HG03432 (cell line): ENCODE data around the gene MRAP2.
"Not testable (repeated sequence)": the region's sequence is repeated elsewhere in the genome, so short reads cannot be mapped to it uniquely, and the experiment has no call there.

Experiments used
- ATAC-seq: cut with Tn5 transposase; IDR thresholded peaks from one replicate; pipeline ENCODE4 v1.9.1; 2021; ENCODE audit warnings: mild to moderate bottlenecking, moderate library complexity; ENCODE audit not compliant: unreplicated experiment

The MRAP2 gene

DNA sequence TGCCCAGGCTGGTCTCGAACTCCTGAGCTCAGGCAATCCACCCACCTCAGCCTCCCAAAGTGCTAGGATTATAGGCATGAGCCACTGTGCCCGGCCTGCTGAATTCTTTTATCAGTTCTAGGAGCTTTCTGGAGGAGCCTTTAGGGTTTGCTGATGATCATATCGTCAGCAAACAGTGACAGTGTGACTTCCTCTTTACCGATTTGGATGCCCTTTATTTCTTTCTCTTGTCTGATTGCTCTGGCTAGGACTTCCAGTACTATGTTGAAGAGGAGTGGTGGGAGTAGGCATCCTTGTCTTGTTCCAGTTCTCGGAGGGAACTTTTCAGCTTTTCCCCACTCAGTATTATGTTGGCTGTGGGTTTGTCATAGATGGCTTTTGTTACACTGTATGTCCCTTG lies 35.3 kb downstream of the MRAP2 start:
- not testable (repeated sequence) for ATAC-seq

DNA sequence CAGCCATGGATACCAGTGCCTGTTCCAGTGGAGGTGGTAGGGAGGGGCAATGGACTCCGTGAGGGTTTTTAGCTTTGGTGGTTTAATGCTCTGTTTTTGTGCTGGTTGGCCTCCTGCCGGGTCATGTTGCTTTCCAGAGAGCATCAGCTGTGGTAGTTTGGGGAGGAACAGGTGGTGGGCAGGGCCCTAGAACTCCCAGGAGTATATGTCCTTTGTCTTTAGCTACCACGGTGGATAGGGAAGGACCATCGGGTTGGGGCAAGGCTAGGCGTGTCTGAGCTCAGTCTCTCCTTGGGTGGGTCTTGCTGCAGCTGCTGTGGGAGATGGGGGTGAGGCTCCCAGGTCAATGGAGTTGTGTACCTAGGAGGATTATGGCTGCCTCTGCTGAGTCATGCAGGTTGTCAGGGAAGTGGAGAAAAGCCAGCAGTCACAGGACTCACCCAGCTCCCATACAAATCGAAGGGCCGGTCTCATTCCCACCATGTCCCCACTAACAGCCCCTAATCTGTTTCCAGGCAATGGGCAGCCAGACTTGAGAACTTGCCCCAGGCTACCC lies 38.9 kb downstream of the MRAP2 start:
- ATAC-seq, result no peak

DNA sequence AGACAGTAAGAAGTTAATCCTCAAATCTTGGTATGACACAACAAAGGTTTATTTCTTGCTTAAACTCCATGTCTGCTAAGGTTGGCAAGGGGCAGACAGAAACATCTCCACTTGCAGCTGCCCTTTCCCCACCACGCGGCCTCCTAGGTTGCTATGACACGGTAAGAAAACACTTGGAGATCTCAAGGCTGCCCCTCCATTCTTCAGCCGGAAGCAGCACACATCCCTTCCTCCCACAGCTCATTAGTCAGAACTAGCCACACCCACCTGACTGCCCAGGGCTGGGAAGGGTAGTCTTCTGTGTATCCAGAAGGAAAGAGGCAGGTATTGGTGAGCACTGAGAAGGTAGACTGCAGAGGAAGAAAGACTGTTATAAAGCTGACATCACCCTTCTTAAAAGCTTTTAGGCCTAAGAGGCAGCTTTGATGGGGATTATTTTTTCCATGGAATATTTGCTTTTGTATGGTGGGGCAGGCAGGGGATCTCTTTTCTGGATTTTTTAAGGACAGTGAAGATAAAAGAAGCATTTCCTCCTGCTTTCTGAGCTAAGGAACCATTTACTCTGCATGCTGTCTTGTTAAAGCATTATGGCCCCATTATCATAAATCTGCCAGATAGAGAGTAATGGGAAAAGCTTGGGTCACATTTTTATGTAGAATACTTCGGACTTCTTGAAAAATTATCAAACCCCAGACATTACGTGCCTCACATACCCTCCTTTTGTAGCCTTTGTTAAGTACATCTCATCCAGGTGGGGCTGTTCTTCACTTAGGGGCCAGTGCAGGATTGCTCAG lies 41.6 kb downstream of the MRAP2 start:
- no peak for ATAC-seq

DNA sequence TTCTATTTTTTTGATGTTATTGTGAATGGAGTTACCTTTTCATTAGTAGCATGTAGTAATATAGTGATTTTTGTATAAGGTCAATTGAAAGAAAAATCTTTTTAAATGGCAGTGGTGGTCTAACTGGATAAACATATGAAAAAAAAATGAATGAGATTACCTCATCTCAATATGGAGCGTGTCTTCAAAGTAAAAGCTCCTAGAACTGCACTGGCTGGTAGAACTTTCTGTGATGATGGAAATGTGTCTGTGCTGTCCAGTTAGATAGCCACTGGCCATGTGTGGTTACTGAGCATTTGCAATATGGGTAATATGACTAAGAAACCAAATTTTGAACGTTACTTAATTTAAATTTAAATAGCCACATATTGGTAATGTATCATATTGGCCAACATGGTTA lies 44.1 kb downstream of the MRAP2 start:
- no peak for ATAC-seq

DNA sequence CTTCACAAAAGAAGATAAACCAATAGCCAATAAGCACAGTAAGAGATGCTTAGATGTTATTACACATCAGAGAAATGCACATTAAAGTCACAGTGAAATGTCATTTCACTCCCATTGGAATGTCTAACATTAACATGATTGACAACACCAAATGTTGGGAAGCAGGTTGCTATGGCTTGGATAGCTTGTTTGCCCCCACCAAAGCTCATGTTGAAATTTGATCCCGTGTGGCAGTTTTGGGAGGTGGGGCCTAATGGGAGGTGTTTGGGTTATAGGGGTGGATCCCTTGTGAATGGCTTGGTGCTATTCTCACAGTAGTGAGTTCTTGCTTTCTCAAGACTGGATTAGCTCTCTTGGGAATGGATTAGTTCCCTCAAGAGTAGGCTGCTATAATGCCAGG lies 44.8 kb downstream of the MRAP2 start:
- ATAC-seq, result no peak

DNA sequence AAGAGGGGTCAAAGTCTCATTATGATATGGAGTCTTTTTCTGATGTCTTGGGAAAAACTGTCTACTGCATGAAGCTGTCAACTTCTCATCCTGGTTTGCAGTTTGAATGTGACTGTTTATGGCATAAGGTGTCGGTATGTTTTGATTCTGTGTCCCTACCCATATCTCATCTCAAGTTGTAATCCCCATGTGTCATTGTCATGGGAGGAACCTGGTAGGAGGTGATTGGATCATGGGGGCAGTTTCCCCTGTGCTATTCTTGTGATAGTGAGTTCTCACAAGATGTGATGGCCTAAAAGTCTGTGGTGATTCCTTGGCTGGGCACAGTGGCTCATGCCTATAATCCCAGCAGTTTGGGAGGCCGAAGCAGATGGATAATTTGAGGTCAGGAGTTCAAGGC lies 47.6 kb downstream of the MRAP2 start:
- ATAC-seq, result no peak

DNA sequence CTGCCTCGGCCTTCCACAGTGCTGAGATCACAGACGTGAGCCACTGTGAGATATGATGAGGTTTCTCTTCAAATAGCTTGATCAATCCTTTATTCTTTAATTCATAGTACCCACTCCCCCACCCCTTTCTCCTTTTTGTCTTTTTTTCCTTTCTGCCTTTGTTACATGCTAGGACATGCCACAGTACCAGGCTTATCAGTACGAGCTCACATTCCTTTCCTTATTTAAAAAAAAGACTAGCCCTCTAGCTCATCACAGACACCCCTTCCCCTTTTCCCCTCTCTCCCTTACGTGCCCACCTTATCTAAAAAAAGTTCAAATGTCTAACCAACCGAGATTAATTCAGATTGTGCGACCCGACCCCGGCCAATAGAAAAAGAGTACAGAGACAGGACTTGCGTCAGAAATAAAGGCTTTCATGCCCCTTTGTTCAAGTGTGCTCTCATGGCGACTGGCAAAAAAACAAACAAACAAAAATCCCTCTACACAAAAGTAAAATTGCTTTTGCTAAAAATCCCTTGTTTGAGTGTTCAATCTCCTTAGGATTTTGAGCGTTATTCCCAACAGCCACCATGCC lies 49.2 kb downstream of the MRAP2 start:
- no peak for ATAC-seq

DNA sequence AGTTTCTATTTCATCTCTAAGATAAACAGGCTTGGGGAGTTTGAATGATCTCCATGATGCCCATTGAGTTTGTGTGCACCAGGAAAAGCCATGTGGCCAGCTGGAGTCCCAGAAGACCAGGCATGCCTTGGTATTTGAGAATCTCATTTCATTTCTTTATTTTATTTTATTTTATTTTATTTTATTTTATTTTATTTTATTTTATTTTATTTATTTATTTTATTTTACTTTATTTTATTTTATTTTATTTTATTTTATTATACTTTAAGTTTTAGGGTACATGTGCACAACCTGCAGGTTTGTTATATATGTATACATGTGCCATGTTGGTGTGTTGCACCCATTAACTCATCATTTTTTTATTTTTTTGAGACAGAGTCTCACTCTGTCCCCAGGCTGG lies 51.1 kb downstream of the MRAP2 start:
- ATAC-seq, result not testable (repeated sequence)

DNA sequence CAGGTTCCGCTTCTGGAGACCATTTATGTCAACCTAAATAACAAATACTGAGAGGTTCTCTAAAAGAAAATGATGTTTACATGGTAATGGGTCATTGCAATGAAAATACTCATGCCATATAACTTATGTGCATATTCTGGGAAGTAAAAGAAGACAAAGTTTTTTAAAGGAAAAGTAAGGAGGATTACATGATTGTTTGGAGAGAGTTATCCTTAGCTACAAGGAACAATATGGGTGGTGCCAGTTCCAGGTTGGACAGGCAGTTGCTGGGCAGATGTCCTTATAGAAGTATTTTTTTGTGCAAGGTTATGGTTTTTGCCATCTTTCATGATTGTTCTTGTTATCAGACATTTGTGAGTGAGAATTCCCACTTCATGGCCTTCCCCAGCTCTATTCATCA lies 52.5 kb downstream of the MRAP2 start:
- no peak for ATAC-seq

DNA sequence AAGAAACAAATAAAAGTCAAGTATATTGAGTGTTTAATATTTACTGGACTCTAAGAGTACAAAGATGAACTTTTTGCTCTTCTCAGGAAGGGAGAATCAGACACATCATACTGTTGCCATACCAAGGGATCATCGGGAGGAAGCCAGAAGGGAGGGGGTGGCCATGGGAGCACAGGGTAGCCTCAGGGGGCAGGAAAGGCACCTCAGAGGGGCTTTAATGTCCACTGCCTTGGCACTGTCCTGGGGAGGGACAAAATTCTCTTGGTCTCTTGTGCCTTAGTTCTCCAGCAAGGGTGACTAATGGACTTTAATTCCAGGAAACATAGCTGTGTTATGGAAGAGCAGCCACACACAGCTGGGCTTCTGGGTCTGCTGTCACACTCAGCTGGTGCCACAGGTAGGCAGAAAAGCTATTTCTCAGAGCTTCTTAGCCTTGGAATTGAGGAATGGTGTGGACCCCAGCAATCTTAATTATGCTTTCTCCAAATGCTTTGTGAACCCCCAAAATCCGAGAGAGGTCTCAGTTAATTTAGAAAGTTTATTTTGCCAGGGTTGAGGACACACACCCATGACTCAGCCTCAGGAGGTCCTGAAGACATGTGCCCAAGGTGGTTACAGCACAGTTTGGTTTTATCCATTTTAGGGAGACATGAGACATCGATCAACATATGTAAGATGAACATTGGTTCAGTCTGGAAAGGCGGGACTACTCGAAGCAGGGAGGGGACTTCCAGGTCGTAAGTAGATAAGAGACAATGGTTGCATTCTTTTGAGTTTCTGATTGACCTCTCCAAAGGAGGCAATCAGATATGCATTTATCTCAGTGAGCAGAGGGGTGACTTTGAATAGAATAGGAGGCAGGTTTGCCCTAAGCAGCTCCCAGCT lies 53.2 kb downstream of the MRAP2 start:
- ATAC-seq, result no peak

DNA sequence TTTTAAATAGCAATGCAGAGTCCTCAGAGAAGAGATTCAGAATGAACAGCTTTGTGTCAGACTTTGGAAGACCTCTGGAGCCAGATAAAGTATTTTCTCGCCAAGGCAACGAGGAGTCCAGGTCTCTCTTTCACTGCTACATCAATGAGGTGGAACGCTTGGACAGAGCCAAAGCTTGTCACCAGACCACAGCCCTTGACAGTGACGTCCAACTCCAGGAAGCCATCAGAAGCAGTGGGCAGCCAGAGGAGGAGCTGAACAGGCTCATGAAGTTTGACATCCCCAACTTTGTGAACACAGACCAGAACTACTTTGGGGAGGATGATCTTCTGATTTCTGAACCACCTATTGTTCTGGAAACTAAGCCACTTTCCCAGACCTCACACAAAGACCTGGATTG lies 55.5 kb downstream of the MRAP2 start:
- ATAC-seq, result no peak

DNA sequence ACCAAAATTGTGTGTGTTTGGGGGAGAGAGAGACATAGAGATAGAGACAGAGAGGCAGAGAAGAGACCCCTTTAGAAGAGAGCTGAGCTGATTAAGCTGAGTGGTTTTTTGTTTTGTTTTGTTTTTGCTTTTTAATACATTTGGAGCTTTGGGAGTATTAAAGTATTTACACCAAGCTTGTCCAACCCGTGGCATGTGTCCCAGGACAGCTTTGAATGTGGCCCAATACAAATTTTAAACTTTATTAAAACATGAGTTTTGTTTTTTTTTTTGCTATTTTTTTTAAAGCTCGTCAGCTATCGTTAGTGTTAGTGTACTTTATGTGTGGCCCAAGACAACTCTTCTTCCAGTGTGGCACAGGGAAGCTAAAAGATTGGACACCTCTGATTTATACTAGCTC lies 56.0 kb downstream of the MRAP2 start:
- ATAC-seq, result no peak

DNA sequence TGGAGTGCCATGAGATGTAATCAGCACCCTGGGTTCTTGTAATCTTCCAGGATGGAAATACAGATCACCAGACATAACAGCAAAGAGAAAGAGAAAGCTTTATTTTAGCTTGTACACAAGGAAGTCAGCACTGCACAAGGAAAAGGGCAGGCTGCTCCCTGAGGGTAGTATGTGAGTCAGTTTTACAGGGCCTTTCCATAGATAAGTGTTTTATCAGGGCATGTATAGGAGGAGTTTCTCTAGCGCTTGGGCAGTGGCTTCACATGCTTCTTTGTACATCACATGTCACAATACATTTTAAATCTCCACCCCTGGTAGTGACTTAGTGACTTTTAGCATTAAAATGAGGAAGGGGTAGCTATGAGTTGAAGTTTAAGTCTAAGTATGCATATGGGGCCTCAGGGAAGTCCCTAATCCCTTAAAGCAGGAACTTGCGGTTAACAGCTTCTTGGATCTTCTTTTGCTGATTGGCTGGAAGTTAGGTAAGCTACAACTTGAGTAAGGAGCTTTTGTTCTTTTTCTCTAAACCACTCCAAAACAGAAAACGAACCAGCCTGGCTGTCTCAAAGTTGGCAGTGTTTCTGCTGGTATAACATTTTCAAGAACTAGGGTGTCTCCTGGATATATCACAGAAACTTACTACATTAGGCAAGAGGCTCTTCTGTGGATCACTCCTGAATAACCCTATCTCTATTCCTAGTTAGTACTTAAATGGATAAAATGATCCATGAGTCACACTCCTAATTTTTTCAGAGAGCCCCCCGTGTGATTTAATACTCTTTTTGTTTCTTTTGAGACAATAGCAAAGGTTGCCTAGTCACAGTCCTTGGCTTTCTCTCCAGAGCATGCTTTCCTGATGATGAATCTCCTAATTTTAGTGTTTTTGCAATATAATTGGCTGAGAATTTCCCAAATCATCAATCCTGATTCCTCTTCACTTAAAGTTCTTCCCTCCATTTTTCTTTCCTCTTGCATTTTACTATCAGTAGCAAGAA lies 60.2 kb downstream of the MRAP2 start:
- ATAC-seq, result peak; percentile 53

DNA sequence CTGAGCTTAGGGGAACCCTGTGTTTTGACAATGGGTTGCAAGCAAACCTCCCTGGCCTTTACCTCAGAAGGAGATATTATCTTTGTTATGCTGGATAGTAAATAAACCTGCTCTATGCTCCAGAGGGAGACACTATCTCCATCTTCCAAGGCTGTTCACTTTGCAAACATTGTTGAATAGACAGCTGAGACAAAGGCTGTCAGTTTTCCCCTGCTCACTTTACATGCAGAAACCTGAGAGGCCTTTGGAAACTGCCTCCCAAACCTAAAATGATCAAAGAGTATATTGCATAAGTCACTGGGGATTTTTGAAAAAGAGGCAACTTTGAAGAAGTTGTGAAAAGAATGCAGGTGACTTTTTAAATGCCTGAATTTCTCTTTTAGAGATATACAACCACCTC lies 61.6 kb downstream of the MRAP2 start:
- no peak for ATAC-seq

DNA sequence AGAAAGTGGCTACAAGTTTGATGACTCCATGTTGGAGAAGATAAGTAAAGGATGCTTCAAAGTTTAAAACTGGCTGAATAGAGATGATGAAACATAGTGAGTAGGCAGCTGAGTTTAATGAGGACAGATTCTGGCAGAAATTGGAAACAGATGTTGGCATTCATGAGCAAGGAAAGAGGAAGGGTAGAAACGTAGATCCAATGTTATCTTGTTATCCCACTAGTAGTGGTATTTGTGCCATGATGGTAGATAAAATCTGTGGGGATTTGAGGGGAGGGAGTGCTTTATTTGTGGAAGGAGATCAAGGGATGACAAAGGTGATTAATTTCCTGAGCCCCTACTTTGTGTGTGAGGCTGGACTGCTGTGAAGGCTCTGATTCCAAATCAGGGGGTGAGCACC lies 69.5 kb downstream of the MRAP2 start:
- no peak for ATAC-seq

DNA sequence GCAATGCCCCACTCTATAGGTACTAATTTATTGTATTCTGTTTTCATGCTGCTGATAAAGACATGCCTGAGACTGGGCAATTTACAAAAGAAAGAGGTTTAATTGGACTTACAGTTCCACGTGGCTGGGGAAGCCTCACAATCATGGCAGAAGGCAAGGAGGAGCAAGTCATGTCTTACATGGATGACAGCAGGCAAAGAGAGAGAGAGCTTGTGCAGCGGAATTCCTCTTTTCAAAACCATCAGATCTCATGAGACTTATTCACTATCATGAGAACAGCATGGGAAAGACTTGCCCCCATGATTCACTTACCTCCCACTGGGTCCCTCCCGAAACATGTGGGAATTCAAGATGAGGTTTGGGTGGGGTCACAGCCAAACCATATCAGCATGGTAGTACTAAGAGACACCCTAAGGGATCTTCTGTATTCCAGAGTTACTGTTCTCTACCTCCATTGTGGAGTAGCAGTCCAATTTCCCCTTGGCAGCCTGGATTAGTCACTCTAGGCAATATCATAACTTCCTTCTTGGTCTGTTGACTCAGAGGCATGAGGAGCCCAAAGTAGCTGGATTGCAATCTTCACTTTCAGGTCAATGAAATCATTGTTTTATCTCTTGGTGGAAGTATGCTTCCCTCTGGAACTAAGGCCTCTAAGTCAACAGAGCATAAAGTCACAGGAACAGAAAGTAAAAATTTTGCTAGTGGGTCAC lies 71.8 kb downstream of the MRAP2 start:
- not testable (repeated sequence) for ATAC-seq

DNA sequence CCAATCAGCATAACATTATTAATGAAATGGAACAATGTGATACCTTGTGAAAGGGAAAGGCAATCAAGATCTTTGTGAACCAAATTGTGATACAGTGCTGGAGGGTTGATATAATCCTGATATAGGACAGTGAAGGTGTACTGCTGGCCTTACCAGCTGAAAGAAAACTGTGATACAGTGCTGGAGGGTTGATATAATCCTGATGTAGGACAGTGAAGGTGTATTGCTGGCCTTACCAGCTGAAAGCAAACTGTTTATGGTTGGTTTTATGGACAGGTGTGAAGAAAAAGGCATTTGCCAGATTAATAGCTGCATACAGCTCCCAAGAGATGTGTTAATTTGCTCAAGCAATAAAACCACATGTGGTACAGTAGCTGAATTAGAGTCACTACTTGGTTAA lies 73.9 kb downstream of the MRAP2 start:
- ATAC-seq, result no peak

DNA sequence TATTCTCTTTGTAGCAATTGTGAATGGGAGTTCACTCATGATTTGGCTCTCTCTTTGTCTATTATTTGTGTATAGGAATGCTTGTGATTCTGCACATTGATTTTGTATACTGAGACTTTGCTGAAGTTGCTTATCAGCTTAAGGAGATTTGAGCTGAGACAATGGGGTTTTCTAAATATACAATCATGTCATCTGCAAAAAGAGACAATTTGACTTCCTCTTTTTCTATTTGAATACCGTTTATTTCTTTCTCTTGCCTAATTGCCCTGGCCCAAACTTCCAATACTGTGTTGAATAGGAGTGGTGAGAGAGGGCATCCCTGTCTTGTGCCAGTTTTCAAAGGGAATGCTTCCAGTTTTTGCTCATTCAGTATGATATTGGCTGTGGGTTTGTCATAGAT lies 77.8 kb downstream of the MRAP2 start:
- not testable (repeated sequence) for ATAC-seq

DNA sequence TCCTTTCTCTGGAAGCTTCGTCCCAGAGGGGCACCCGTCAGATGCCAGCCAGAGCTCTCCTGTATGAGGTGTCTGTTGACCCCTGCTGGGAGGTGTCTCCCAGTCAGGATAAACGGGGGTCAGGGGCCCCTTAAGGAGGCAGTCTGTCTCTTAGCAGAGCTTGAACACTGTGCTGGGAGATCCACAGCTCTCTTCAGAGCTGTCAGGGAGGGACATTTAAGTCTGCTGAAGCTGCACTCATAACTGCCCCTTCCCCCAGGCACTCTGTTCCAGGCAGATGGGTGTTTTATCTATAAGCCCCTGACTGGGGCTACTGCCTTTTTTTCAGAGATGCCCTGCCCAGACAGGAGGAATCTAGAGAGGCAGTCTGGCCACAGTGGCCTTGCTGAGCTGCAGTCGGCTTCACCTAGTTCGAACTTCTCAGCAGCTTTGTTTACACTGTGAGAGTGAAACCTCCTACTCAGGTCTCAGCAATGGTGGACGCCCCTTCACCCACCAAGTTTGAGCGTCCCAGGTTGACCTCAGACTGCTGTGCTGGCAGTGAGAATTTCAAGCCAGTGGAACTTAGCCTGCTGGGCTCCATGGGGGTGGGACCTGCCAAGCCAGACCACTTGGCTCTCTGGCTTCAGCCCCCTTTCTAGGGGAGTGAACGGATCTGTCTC lies 81.5 kb downstream of the MRAP2 start:
- not testable (repeated sequence) for ATAC-seq
